HG02938 (cell line): ENCODE data around the gene EIF1.
"Not testable (repeated sequence)": the region's sequence is repeated elsewhere in the genome, so short reads cannot be mapped to it uniquely, and the experiment has no call there.

Experiments used
- ATAC-seq: cut with Tn5 transposase; IDR thresholded peaks from one replicate; pipeline ENCODE4 v1.9.1; 2021; ENCODE audit warnings: mild to moderate bottlenecking, moderate library complexity; ENCODE audit not compliant: unreplicated experiment

EIF1 gene

DNA sequence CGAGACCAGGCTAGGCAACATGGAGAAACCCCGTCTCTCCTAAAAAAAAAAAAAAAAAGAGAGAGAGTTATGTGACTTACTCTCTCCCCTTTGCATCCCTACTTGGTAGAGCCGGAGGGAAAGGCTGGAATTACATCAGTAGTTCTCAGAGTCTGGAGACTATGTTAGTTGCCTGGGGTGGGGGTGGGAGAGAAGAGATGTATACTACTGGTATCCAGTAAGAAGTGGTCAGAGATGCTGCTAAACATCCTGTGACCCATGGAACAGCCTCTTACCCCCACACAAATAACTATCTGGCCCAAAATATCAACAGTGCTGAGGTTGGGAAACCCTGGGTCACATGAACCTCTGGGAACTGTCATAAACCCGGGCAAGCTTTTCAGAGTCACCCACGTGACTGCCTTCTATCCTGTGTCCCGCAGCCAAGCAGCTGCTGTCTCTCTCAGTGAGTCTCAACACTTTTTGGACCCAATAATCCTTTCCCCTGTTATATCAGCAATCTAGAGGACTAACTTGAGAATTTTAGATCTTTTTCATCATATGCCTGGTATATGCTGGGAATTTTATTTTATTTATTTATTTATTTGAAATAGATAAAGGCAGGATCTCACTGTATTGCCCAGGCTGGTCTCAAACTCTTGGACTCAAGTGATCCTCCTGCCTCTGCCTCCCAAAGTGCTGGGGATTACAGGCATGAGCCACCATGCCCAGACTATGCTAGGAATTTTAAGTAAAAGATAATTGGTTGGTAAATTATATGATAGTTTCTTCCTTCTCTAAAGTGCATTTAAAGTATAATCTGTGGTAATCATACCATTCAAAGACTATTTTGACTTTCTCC lies 8.7 kb downstream of the EIF1 start:
- no peak for ATAC-seq

DNA sequence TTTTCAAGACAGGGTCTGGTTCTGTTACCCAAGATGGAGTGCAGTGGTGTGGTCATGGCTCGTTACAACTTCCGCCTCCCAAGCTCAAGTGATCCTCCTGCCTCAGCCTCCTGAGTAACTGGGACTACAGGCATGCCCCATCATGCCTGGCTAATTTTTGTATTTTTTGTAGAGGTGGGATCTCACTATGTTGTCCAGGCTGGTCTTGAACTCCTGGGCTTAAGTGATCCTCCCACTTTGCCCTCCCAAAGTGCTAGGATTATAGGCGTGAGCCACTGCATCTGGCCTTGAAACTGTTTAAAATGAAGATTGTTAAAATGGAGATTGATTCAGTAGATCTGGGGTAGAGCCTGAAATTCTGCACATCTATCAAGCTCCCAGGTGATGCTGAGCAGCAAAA lies 12.2 kb downstream of the EIF1 start:
- not testable (repeated sequence) for ATAC-seq

DNA sequence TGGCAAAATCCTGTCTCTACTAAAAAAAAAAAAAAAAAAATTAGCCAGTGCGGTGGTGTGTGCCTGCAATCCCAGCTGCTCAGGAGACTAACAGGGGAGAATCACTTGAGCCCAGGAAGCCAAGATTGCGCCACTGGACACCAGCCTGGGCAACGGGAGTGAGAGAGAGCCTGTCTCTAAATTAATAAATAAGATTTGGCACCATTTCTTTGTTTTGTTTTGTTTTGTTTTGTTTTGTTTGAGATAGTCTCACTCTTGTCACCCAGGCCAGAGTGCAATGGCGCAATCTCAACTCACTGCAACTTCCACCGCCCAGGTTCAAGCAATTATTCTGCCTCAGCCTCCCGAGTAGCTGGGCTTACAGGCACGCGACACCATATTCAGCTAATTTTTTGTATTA lies 14.0 kb downstream of the EIF1 start:
- no peak for ATAC-seq

DNA sequence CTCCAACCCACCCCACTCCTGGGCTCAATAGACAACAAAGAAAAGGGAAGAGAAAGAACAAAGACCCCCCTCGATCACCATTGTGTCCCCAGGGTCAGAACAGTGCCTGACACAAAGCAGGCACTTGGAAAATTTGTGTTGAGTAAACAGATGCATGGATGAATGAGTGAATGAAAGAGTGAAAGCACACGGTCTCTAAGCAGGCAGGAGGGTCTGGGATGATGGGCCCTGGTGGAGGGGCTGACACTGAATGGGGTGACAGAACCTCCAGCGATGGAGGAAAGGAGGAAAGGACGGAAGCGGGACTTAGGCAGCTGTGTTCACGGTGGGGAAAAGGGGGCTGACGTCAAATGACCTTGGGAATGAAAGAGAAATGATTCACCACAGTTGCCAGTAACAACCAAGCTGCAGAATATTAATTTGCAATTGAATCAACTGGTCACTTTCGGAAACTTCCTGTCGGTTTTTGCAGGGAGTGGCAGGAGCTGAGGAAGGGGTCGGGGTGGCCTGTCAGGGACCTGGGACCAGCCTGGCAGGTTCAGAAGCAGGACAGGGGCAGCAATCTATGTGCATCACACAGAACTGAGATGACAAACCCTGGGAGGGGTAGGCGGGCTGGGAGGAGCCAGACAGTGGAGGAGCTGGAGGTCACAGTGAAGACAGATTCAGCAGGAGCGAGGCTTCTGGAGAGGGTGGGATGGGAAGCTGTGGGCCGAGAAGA lies 16.7 kb downstream of the EIF1 start:
- no peak for ATAC-seq

DNA sequence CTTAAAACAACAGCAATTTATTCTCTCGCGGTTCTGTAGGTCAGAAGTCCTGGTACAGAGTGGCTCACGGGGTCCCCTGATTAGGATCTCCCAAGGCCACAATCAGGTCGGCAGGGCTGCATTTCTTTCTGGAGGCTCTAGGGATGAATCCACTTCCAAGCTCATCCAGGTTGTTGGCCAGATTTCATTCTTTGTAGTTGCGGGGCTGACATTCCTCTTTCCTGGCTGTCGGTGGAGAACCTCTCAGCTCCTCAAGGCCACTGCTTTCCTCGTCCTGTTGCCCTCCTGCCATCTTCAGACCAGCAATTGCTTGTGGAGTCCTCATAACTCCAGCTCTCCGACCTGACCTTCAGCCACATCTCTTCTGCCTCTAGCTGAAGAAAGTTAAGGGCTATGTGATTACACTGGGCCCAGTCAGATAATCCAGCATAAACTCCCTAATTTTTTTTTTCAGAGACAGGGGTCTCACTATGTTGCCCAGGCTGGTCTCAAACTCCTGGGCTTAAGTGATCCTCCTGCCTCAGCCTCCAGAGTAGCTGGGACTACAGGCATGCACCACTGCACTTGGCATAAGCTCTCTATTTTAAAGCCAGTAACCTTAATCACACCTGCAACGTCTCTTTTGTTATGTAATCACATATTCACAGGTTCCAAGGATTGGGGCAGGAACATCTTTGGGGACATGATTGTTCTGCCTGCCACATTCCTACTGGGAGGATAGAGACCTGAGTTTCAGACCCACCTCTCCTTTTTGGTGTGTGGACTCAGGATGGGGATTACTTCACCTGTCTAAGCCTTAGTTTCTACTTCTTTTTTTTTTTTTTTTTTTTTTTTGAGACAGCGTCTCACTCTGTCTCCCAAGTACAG lies 19.4 kb downstream of the EIF1 start:
- no peak for ATAC-seq

DNA sequence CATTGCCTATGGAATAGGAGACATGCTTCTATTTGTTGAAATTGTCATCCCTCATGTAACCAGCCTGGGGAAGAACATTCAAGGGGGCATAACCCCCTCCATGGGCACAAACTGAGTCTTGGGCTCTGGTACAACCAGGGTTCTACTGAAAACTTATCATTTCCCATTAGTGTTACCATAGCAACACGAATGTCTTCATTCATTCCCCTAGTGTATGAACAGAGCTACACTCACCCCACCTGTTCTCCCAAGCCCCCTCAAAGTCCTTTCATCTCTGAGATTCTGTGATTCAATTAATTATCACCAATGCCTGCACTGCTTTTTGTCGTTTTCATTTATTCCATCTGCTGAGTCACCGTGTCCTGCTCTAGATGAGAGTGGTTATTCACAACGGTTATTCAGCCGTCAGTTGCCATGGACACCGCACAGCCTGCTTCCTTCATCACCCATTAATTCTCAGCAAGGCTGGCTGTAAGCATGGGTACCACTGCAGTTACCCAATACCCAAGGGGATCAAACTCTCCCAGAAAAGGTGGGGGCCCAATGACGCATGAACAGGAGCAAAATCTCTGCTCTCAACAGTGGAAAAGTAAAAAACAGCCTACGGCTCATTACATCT lies 21.9 kb downstream of the EIF1 start:
- no peak for ATAC-seq

DNA sequence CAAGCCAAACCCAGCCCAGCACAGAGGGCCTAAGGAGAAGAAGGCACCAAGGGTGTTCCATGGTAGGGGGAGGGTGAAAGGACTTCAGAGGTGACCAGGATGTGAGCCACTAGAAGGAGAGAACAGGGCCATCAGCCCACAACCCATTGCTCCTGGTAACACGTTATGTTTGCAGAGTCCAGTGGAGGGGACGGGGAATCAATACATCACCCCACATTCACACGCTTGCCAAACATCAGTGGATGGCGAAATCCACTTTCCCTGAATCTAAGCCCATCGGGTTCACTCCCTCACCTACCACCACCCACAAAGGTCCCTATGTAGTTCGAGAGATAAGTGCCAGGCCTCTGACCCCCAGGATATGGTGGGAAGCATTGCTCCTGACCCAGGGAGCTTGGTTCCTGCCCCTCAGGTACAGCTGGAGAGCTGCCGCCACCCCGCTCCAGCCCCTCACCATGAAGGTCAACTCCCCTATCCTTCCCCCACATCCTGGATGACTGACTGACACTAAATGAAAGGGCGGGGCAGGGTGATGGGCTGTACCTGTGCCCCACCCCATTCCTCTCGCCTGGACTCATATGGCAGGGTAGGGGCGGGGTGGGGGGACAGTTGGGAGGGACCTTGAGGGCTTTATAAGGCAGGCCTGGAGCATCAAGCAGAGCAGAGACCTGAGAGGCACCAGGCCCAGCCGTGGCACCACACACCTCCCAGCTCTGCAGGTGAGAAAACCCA lies 23.1 kb downstream of the EIF1 start, which contains the start of gene GAST:
Gene GAST (plus strand): TSS at position 663 of the 732 bp plus-strand sequence. CDS start 3,106 bp downstream, outside the sequence.
- no peak for ATAC-seq

DNA sequence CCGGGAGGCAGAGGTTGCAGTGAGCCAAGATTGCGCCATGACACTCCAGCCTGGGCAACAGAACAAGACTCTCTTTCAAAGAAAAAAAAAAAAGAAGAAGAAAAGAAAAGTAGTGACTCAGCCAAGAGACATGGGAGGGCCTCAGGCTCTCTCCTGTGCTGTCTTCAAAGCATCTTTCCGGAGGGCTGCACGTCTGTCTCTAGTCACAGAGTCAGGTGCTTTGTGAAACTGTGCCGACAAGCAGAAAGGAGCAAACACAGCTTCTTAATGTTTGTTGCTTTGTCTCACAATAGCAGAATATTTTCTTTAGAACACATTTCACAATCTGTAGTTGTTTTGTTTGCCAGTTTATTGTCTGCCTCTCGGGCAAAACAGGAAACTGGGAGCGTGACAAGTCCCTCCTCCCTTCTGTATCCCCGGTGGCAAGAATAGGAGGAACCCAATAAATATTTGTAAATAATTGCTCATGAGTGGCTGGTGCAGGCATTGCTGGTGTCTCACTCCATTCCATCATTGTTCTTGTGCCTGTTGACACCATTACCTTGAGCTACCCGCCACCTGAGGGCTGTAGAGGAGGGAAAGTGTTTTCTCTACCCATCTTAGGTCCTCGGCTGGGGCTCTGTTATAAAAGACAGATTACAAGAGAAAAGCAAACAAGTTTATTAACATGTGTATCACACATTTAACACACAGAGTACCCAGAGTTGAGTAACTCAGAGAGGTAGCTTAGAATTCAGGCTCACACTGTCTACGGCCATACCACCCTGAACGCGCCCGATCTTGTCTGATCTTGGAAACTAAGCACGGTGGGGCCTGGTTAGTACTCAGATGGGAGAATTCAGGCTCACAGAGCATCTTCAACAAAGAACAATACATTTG lies 29.0 kb downstream of the EIF1 start:
- ATAC-seq, result no peak

DNA sequence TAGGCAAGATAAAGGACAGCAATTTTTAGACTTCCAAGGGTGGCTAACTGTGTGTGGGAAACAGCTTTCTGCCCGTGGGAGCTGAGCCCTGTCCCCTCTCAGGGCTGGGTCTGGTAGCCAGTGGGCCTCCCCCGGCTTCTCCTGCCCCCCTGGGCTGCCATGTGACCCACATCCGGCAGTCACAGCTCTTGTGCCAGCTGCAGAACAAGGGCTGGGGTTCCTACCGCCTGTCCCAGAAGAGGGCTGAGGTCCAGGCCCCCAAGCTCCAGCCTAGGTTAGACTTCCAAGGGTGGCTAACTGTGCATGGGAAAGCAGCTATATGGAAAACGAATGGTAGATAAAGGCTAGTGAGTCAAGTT lies 29.6 kb downstream of the EIF1 start:
- no peak for ATAC-seq

DNA sequence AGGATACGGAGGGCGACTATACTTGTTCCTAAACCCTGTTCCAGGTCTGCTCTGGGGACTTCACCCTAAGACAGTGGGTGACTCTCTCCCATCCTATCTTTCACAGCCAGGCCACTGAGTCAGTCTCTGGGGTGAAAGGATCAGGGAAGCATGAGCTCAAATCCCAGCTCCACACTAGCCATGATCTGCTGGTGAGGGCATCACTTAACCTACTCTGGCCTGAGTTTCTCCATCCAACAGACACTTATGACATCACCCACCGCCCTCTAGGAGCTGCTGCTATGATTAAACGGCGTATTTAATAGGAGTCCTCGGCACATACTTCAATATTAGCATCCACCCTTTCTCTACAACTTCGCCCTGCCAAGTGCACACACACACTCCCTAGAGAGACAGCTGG lies 33.5 kb downstream of the EIF1 start:
- ATAC-seq, result no peak

DNA sequence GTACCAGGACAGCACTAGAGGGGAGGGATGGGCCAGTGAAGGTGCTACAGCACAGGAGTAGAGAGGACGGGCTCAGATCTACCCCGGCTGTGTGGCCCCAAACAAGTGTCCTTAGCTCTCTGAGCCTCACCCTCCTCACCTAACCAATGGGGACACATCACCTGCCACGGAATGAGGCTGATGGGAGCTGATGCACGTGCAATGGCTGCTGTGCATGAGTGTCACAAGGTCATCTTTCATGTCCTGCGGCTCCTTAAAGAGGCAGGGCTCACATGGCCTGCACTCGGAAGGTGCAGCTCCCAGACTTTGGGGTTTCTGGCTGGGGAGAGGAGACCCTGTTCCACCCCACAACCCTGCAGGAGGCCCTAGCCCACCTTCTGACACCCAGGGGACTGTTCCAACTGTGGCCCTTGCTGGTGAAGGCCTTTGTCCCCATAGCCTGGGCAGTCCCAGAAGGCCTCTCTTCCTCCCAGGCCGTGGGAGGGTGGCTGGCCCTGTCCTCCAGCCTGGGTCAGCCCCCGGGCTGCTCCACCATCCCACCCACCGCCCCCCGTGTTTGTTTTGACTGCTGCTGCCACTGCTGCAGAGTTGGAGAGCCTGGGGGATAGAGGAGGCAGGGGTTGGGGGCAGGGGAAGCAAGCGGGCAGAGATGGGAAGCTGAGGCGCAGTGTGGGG lies 35.3 kb downstream of the EIF1 start:
- ATAC-seq, result no peak

DNA sequence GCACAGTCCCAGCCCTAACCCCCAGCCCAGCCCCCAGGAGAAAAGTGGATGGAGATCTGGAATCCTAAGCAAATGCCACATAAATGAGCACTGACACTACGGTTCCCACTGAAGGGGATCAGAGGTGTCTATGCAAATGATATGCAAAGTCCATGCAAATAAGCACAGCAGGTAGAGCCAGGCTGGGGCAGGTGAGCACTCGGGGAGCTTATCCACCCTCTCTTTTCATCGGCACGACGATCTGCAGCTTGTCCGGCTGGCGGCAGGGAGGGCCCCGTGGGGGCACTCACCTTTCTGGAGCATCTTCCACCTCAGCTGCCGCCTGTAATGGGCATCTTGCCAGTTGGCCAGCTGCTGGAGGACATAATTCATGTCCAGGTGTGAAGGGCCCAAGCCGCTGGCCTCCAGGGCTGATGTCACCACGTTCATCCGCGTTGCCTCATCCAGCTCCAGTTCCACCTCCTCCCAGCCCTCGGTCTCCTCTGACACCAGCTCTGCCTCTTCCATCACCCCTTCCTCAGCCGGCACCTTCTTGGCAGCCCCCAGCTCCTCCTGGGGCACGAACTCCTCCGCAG lies 35.9 kb downstream of the EIF1 start:
- no peak for ATAC-seq

DNA sequence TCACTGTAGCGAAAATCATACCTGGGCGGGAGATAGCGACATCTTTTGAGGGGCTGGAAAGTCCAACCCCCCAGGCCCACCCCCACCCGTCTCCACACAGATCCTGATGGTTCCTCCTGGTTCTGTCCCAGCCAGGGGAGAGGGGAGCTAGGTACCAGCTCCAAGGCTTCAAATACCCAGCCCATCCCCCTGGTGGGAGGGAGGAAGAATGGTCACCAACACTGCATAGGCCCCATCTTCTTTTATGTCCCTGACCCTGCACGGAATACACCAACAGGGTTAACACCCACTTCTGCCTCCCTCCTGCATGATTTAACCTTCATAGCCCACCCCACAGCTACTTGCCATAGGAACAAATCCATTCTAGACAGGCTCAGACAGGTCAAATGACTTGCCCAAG lies 36.4 kb downstream of the EIF1 start:
- ATAC-seq, result no peak

DNA sequence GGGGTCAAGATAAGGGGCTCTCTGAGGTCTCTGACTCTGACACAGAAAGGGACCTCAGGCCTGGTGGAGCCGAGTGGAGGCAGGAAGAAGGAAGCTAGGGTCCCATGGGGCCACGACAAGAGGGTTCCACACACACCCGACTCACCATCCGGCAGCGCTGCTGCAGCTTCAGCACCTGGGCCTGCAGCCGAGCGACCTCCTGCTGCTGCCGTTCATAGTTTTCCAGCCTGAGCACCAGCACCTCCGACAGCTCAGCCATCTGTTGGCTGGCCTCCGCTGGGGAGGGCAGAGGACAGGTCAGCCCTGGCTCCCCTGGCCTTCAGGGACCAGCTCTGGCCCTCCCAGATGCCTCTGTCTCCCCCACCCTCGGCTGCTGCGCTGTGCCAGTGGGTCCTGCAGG lies 39.4 kb downstream of the EIF1 start:
- ATAC-seq, result no peak

DNA sequence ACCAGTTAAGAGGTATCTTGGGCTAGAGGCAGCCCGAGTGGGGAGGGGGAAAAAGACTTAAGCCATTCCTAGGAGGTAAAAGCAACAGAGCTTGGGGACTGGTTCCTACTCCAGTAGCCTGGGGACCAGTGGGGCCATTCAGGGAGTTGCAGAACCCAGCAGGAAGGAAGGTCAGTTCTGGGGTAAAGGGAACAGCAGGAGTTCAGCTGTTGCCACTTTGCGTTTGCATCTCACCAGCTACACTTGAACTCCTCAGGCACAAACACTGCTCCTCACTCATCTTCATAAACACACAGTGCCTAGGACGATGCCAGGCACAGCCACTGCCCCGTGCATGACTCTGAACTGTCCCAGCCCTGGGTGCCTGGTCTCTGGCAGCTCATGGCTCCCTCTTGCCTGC lies 41.8 kb downstream of the EIF1 start:
- ATAC-seq, result no peak

DNA sequence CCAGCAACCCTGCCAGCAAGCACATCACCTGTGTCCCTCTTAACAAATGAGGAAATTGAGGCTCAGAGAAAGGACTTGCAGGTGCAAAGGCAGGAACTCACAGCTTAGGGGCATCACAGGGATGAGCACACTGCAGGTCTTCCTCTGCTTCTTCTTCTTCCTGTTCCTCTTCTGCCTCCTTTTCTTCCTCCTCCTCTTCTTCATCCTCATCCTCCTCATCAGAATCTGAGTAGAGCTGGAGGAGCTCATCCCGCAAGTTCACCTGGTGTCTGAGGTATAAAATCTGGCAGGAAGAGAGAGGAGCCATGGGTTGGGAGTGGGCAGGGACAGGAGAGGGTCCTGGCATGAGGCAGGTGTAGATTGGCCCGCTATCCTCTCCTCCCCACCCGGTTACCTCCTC lies 43.2 kb downstream of the EIF1 start:
- no peak for ATAC-seq

DNA sequence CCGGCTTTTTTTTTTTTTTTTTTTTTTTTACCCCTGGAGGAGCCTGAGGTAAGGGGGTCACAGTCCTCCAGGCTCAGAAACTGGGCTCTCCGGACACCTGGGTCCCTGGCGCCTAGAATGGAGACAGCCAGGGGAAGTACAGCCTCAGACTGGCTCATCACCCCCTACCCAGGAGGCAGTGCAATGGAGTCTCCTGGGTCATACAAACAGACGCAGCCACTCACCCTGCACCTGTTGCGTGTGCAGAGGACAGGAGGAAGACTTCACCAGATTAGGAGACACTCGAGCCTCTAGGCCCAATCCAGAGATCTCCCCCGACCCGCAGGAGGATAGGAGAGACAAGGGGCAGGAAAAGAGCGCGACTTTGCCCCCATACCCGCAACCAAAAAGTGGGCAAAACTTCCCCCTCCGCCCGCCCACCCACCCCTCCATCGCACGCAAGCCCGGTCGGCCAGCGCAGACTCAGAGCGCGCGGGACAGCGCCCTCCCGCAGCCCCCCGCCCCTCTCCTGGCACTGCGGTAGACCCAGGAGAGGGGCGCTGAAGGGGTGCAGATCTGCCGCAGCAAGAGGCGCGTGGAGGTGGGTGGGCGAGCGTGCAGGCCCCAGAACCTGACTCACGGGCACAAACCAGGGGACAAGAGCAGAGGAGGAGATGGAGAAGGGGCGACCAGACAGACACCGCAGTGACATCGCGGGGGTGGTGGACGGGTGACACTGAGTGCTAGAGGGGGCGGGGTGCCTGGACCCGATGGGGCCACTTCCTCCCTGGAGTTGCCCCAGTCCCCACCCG lies 44.9 kb downstream of the EIF1 start:
- no peak for ATAC-seq
